Measurements from ENCODE around the gene CYP4V2. TPM values are rescaled to one million over a fixed set of nuclear protein-coding genes. Genes with fewer than 3 reads are reported as not detected.

CYP4V2 gene
- total RNA-seq, 4 donors from 2014 or later = 27.7 to 36.0 (median 31.7) TPM

GRCh38 chr4:186150926-186151325 lies 40.4 kb upstream of the CYP4V2 start:
- ATAC-seq (ENCODE audit: low FRiP score) (no peak), DNase-seq (ENCODE audit: low spot score) (no peak)
- no peak for TF ChIP-seq CTCF (IDR thresholded peaks at IDR 0.05)

GRCh38 chr4:186151499-186151898 lies 39.9 kb upstream of the CYP4V2 start:
- ATAC-seq (ENCODE audit: low FRiP score) = no peak
- DNase-seq (ENCODE audit: low spot score) = no peak
- no peak for TF ChIP-seq CTCF (IDR thresholded peaks at IDR 0.05)

GRCh38 chr4:186158021-186158813 lies 33.1 kb upstream of the CYP4V2 start:
- DNase-seq (ENCODE audit: low spot score) (no peak), ATAC-seq (ENCODE audit: low FRiP score) (no peak)
- TF ChIP-seq CTCF (IDR thresholded peaks at IDR 0.05) = no peak

- DNase-seq (ENCODE audit: low spot score) = no peak
- TF ChIP-seq CTCF (IDR thresholded peaks at IDR 0.05) = no peak
- ATAC-seq (ENCODE audit: low FRiP score) = no peak
Observed at GRCh38 chr4:186158966-186159365, 32.4 kb upstream of the CYP4V2 start.

- no peak for ATAC-seq (ENCODE audit: low FRiP score)
- no peak for DNase-seq (ENCODE audit: low spot score)
- no peak for TF ChIP-seq CTCF (IDR thresholded peaks at IDR 0.05)
Observed at GRCh38 chr4:186159613-186160012, 31.8 kb upstream of the CYP4V2 start.

GRCh38 chr4:186161138-186161537 lies 30.2 kb upstream of the CYP4V2 start:
- no peak for TF ChIP-seq CTCF (IDR thresholded peaks at IDR 0.05)
- no peak for ATAC-seq (ENCODE audit: low FRiP score)
- DNase-seq (ENCODE audit: low spot score) = no peak

- ATAC-seq (ENCODE audit: low FRiP score) (no peak), DNase-seq (ENCODE audit: low spot score) (no peak)
- TF ChIP-seq CTCF (IDR thresholded peaks at IDR 0.05) = no peak
Observed at GRCh38 chr4:186166852-186167512, 24.4 kb upstream of the CYP4V2 start.

All from omental fat pad (tissue), 4 donors.